ENCODE data around the gene DDX39B.
"Not testable (repeated sequence)": the region's sequence is repeated elsewhere in the genome, so short reads cannot be mapped to it uniquely, and the experiment has no call there.

The DDX39B gene

DNA sequence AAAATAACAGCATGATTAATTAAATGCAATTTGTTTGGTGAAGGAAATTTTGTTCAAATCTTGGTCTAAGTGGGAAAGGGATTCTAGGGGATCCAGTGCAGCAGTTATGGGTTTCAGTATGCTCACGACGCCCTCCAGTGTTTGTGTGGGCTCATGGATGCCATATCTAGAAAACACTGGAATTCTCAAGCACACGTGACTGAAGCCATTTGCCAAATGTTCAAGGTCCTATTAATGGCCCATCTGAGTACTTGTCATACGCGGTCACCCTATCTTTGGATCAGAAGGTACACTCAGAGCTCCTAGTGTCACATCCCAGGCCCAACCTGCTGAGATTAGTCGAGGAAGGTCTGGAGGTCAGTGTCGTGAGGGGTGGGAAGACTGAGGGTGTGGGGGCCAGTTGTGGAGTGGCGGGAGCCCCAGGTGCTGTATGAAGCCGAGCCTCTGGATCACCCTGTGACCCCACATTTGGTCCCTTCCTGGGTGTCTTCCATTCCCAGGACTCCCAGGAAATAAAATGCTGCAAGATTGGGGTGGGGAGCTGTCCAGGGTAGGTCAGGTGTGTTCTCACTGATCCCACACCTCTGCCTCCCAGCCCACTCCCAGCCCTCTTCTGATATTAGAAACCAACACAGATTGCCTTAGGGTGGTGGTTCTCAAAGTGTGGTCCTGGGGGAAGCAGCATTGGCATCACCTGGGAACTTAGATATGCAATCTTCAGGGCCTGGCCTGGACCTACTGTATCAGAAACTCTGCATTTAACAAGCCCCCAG lies 55.6 kb downstream of the DDX39B start:
- not testable (repeated sequence) for DNase-seq (ENCODE audit: low read depth, low spot score)

DNA sequence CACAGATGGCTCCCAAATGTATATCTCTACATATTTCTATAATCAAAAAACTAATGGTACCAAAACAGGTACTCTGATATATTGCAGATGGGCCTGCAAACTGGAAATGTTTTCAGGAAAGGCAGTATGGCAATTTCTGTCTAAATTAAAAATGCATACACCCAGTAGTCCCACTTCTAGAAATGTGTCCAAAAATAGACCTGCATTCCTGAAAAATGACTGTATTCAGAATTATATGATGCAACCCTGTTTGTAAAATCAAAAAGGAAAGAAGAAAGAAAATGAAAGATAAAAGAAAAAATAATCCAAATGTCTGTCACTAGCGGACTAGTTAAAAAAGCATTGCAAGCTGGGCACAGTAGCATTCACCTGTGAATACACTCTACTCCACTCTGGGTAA lies 56.7 kb downstream of the DDX39B start:
- DNase-seq (ENCODE audit: low read depth, low spot score) = no peak

DNA sequence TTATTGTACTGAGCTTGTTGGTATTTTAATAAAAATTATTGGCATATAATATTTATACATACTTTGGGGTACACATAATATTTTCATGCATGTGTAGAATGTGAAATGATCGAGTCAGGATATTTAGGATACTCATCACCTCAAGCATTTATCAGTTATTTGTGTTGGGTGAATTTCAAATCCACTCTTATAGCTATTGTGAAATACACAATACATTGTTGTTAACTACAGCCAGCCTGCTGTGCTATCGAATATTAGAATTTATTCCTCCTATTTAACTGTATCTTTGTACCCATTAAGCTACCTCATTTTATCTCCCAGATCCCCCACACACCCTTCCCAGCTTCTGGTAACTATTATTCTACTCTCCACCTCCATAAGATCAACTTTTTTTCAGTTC lies 58.4 kb downstream of the DDX39B start:
- no peak for DNase-seq (ENCODE audit: low read depth, low spot score)

DNA sequence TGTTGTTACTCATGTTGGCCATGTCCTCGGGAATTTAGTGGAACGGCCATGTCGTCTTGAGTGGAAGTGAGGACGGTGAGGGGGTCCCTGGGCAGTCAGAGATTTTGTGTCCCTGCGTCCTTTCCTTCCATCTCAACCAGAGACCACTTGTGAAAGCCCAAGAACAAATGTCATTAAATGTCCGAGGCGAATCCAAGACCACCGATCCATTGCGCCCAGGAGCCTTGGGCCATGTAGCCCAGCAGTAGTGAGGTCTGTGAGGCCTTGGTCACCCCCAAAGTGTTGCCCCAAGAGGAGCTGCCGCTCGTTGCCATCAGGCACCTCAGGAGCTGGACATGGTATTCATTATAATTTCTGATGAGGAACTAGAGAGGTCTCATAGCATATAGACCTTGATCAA lies 61.2 kb downstream of the DDX39B start:
- no peak for DNase-seq (ENCODE audit: low read depth, low spot score)

All from smooth muscle cell of the brain vasculature (primary cell).